H9 (cell line): ENCODE data around the gene UTF1. TPM values are rescaled to one million over a fixed set of nuclear protein-coding genes. Genes with fewer than 3 reads are reported as not detected.

ENCODE experiments used
- DNase-seq: peaks from one replicate; pipeline ENCODE4 v3.0.0-alpha.2; 2017
- H2AFZ ChIP-seq: one replicate; pipeline ENCODE4 v1.6.1; 2013; ENCODE audit warnings: mild to moderate bottlenecking, low read length, control low read depth, moderate library complexity
- H2AK5ac ChIP-seq: 2 replicates; pipeline ENCODE4 v1.6.1; 2013; ENCODE audit warnings: low read length, control low read depth, mixed read lengths; ENCODE audit not compliant: insufficient read length
- H2BK120ac ChIP-seq: one replicate; pipeline ENCODE4 v1.6.1; 2013; ENCODE audit warnings: low read depth, mild to moderate bottlenecking, low read length, control low read depth, inconsistent platforms; ENCODE audit not compliant: poor library complexity, severe bottlenecking
- H2BK12ac ChIP-seq: 2 replicates; pipeline ENCODE4 v1.6.1; 2013; ENCODE audit warnings: low read length, control low read depth, mixed read lengths, low read depth; ENCODE audit not compliant: insufficient read length
- H2BK15ac ChIP-seq: 2 replicates; pipeline ENCODE4 v1.6.1; 2013; ENCODE audit warnings: low read depth, low read length, control low read depth
- H2BK20ac ChIP-seq: one replicate; pipeline ENCODE4 v1.6.1; 2013; ENCODE audit warnings: low read depth, mild to moderate bottlenecking, low read length, control low read depth, inconsistent platforms; ENCODE audit not compliant: poor library complexity, severe bottlenecking
- H2BK5ac ChIP-seq: 2 replicates; pipeline ENCODE4 v1.6.1; 2013; ENCODE audit warnings: low read length, control low read depth, mixed read lengths; ENCODE audit not compliant: insufficient read length
- H3K14ac ChIP-seq: 2 replicates; pipeline ENCODE4 v1.6.1; 2013; ENCODE audit warnings: low read length, control low read depth; ENCODE audit not compliant: insufficient read depth
- H3K18ac ChIP-seq: 2 replicates; pipeline ENCODE4 v1.6.1; 2013; ENCODE audit warnings: low read depth, mild to moderate bottlenecking, mixed read lengths, low read length, control low read depth; ENCODE audit not compliant: insufficient read length
- H3K23ac ChIP-seq: 2 replicates; pipeline ENCODE4 v1.6.1; 2013; ENCODE audit warnings: low read length, control low read depth, mixed read lengths, low read depth; ENCODE audit not compliant: insufficient read length
- H3K23me2 ChIP-seq: 2 replicates; pipeline ENCODE4 v1.6.1; 2013; ENCODE audit warnings: low read depth, mild to moderate bottlenecking, mixed read lengths, low read length, control low read depth; ENCODE audit not compliant: insufficient read length, poor library complexity, severe bottlenecking
- H3K27ac ChIP-seq: 2 replicates; pipeline ENCODE4 v1.5.1; 2013; ENCODE audit warnings: low read length, control low read depth, mixed read lengths, low read depth; ENCODE audit not compliant: insufficient read length
- H3K27me3 ChIP-seq: 2 replicates; pipeline ENCODE4 v1.6.1; 2013; ENCODE audit warnings: low read length, control low read depth, inconsistent platforms; ENCODE audit not compliant: insufficient read depth
- H3K4ac ChIP-seq: 2 replicates; pipeline ENCODE4 v1.6.1; 2013; ENCODE audit warnings: low read depth, mild to moderate bottlenecking, control low read depth, inconsistent platforms, low read length, moderate library complexity
- H3K4me1 ChIP-seq: 2 replicates; pipeline ENCODE4 v1.6.1; 2013; ENCODE audit warnings: low read length, control low read depth, inconsistent platforms; ENCODE audit not compliant: insufficient read depth
- H3K4me2 ChIP-seq: 2 replicates; pipeline ENCODE4 v1.6.1; 2013; ENCODE audit warnings: low read length, control low read depth, mixed read lengths; ENCODE audit not compliant: insufficient read length, insufficient read depth
- H3K56ac ChIP-seq: 2 replicates; pipeline ENCODE4 v1.6.1; 2013; ENCODE audit warnings: low read depth, mild to moderate bottlenecking, mixed read lengths, low read length, control low read depth; ENCODE audit not compliant: insufficient read length
- H3K79me1 ChIP-seq: 2 replicates; pipeline ENCODE4 v1.6.1; 2013; ENCODE audit warnings: low read depth, mild to moderate bottlenecking, moderate library complexity, low read length, control low read depth, inconsistent platforms; ENCODE audit not compliant: insufficient read depth, poor library complexity, severe bottlenecking
- H3K79me2 ChIP-seq: 2 replicates; pipeline ENCODE4 v1.6.1; 2013; ENCODE audit warnings: low read length, control low read depth, inconsistent platforms; ENCODE audit not compliant: insufficient read depth
- H3K9ac ChIP-seq: 2 replicates; pipeline ENCODE4 v1.6.1; 2013; ENCODE audit warnings: low read length, control low read depth, mixed read lengths; ENCODE audit not compliant: insufficient read length; ENCODE audit errors: extremely low read depth
- H3K9me3 ChIP-seq: one replicate; pipeline ENCODE4 v1.6.1; 2013; ENCODE audit warnings: low read depth, low read length, inconsistent platforms; ENCODE audit not compliant: control insufficient read depth
- H3T11ph ChIP-seq: one replicate; pipeline ENCODE4 v1.6.1; 2013; ENCODE audit warnings: mild to moderate bottlenecking, low read length, control low read depth, inconsistent platforms
- H4K20me1 ChIP-seq: one replicate; pipeline ENCODE4 v1.6.1; 2013; ENCODE audit not compliant: control insufficient read depth, insufficient read length, insufficient read depth
- H4K5ac ChIP-seq: 2 replicates; pipeline ENCODE4 v1.6.1; 2013; ENCODE audit warnings: low read depth, mild to moderate bottlenecking, mixed read lengths, low read length, control low read depth; ENCODE audit not compliant: insufficient read length
- H4K8ac ChIP-seq: replicated peaks from 2 replicates; pipeline ENCODE4 v1.6.1; 2013; ENCODE audit warnings: low read length, control low read depth, mixed read lengths, low read depth; ENCODE audit not compliant: insufficient read length
- H4K91ac ChIP-seq: 2 replicates; pipeline ENCODE4 v1.6.1; 2013; ENCODE audit warnings: low read depth, mild to moderate bottlenecking, moderate library complexity, mixed read lengths, low read length, control low read depth; ENCODE audit not compliant: insufficient read length
- H3K27ac Mint-ChIP-seq, 3 experiments: 2 replicates in 2 of 3; 3 replicates in 1 of 3; pipeline ENCODE4 v1.8.0; 2020 to 2021; ENCODE audit warnings: mixed read lengths in 3 of 3, mild to moderate bottlenecking in 1 of 3, moderate library complexity in 1 of 3
- H3K27me3 Mint-ChIP-seq: 2 replicates; pipeline ENCODE4 v1.8.0; 2021; ENCODE audit warnings: low read depth, mild to moderate bottlenecking, moderate library complexity, mixed read lengths
- H3K36me3 Mint-ChIP-seq, 3 experiments: 2 replicates in 2 of 3; 3 replicates in 1 of 3; pipeline ENCODE4 v1.8.0; 2020 to 2021; ENCODE audit warnings: low read depth in 3 of 3, mixed read lengths in 3 of 3; ENCODE audit not compliant: insufficient read depth in 1 of 3
- H3K4me1 Mint-ChIP-seq, 2 experiments: 2 replicates each; pipeline ENCODE4 v1.8.0; 2020; ENCODE audit warnings: mixed read lengths in 2 of 2
- H3K4me3 Mint-ChIP-seq, 2 experiments: 2 replicates in 1 of 2; 3 replicates in 1 of 2; pipeline ENCODE4 v1.8.0; 2020 to 2021; ENCODE audit warnings: mild to moderate bottlenecking in 2 of 2, mixed read lengths in 2 of 2, moderate library complexity in 1 of 2
- H3K9me3 Mint-ChIP-seq, 2 experiments: 2 replicates in 1 of 2; 3 replicates in 1 of 2; pipeline ENCODE4 v1.8.0; 2020; ENCODE audit warnings: mild to moderate bottlenecking in 2 of 2, mixed read lengths in 2 of 2, moderate library complexity in 1 of 2
- WGBS: extraction: QIAGEN DNeasy Blood & Tissue Kit; methylation state at CpG from one replicate; pipeline ENCODE4 v1.1.7; 2013; ENCODE audit warnings: missing lambda C conversion rate, low lambda C conversion rate, mixed read lengths; ENCODE audit not compliant: insufficient read length; ENCODE audit errors: extremely low coverage; 5-methylcytosine and 5-hydroxymethylcytosine counted together
- total RNA-seq: library from RNA; stranded (reverse); gene quantifications from 2 replicates; pipeline ENCODE4 v1.2.1, GENCODE V29; 2021
- TF ChIP-seq, protein P1 (sequence below): fragments of 200-600 bp; sonication (generic); conservative IDR thresholded peaks from 3 replicates; pipeline ENCODE4 v1.8.0; 2021; ENCODE audit warnings: antibody characterized with exemption, mild to moderate bottlenecking

UTF1 gene
- total RNA-seq, 1 experiment from 2014 or later, result 31.5 TPM

DNA sequence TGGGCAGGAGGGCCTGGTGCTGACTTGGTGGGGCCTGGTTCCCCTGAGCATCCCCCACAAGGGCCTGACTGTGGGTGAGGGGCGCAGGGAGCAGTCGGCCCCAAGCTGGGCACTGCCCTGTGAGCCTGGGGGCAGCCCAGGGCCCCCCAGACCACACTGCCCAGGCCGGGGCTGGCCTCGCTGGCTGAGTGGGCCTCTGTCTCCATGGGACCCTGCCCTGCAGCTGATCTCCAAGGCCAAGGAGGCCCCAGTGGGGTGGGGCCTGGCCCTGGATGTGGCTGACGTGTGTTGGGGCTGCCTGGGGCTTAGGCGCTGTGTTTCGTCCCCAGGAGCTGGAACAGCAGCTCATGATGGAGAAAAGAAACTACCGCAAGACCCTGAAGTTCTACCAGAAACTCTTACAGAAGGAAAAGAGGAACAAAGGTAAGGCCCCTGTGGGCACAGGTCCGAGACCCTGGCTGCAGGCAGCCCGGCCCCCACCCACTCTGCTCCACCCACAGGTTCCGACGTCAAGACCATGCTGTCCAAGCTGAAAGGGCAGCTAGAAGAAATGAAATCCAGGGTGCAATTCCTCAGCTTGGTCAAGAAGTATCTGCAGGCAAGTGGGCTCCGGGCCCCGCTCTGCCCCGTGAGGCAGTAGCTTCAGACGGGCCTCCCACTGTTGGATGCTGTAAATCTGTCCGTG is 23.5 kb upstream of the UTF1 start:
- WGBS, result no CpG with 5 or more reads among the region's 17 CpGs
- H3K23me2 ChIP-seq, result no peaks in the 10 kb centered on the region

More for the DNA sequence above, 23.5 kb upstream of the UTF1 start:
- Histone ChIP-seq H2AK5ac (no peak overlapping the region), H2BK5ac (no peak overlapping the region), H2AFZ (no peak overlapping the region), H3K79me2 (no peaks in the 10 kb centered on the region), H3T11ph (no peak overlapping the region), H3K9me3 (no peaks in the 10 kb centered on the region), H4K5ac (no peak overlapping the region), H2BK15ac (no peak overlapping the region), H3K27me3 (no peaks in the 10 kb centered on the region), H3K18ac (no peak overlapping the region), H4K8ac (no peak overlapping the region), H3K56ac (no peak overlapping the region), H3K14ac (no peak overlapping the region; the same call in 1 of the 2 replicates), H4K20me1 (no peaks in the 10 kb centered on the region), H3K79me1 (no peaks in the 10 kb centered on the region), H4K91ac (no peak overlapping the region), H3K27ac (no peak overlapping the region), H3K9ac (no peak overlapping the region), H2BK20ac (no peak overlapping the region), H2BK120ac (no peak overlapping the region), H3K23ac (no peak overlapping the region), H3K4ac (no peak overlapping the region), H2BK12ac (no peak overlapping the region), H3K4me1 (no peaks in the 10 kb centered on the region), H3K4me2 (no peak overlapping the region)
- H3K27ac Mint-ChIP-seq, result 0 out of 7 replicates have a peak overlapping the region, but pooled peaks of 1 of the 3 experiments have one; percentile 44
- TF ChIP-seq, protein P1, sequence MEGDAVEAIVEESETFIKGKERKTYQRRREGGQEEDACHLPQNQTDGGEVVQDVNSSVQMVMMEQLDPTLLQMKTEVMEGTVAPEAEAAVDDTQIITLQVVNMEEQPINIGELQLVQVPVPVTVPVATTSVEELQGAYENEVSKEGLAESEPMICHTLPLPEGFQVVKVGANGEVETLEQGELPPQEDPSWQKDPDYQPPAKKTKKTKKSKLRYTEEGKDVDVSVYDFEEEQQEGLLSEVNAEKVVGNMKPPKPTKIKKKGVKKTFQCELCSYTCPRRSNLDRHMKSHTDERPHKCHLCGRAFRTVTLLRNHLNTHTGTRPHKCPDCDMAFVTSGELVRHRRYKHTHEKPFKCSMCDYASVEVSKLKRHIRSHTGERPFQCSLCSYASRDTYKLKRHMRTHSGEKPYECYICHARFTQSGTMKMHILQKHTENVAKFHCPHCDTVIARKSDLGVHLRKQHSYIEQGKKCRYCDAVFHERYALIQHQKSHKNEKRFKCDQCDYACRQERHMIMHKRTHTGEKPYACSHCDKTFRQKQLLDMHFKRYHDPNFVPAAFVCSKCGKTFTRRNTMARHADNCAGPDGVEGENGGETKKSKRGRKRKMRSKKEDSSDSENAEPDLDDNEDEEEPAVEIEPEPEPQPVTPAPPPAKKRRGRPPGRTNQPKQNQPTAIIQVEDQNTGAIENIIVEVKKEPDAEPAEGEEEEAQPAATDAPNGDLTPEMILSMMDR, result no peak
- no peak for DNase-seq
- H3K9me3 Mint-ChIP-seq, result no peaks in the 10 kb centered on the region
- H3K36me3 Mint-ChIP-seq, result peaks cover 0 to 5% (median 0%) of the 10 kb centered on the region in 3 experiments; a peak in 2 of 7 replicates
- H3K4me3 Mint-ChIP-seq, result no peak overlapping the region
- no peaks in the 10 kb centered on the region for H3K4me1 Mint-ChIP-seq
- no peaks in the 10 kb centered on the region; the same call in 1 of the 2 replicates for H3K27me3 Mint-ChIP-seq
